Common myeloid progenitor, CD34-positive (primary cell): ENCODE measurements around the gene GRN.
"Not testable (repeated sequence)": the region's sequence is repeated elsewhere in the genome, so short reads cannot be mapped to it uniquely, and the experiment has no call there.

ENCODE experiments used
- CTCF ChIA-PET: fragments of 350-600 bp; sonication (Branson Sonifier 250); formaldehyde crosslinking; loops from one replicate; lab custom pipeline; 2021; ENCODE audit warnings: antibody characterized with exemption; lab: Charles Lee
- POLR2A ChIA-PET: fragments of 350-600 bp; sonication (Branson Sonifier 250); formaldehyde crosslinking; loops from one replicate; lab custom pipeline; 2021; ENCODE audit warnings: antibody characterized with exemption; lab: Charles Lee
- DNase-seq, 3 donors: peaks; one replicate each; pipeline versions ENCODE4 v3.0.0 to v3.0.0-alpha.2; 2013
- H3K27ac ChIP-seq, 2 experiments: 1 replicate in 1 of 2; 2 replicates in 1 of 2; pipeline ENCODE4 v1.7.0; 2013; ENCODE audit warnings: inconsistent platforms in 2 of 2, low read length in 2 of 2, mild to moderate bottlenecking in 2 of 2, low read depth in 1 of 2, moderate library complexity in 1 of 2; ENCODE audit not compliant: severe bottlenecking in 2 of 2, insufficient read depth in 1 of 2, poor library complexity in 1 of 2
- H3K27me3 ChIP-seq, 5 experiments: replicated peaks in 2 of 5; 1 replicate in 3 of 5; 2 replicates in 2 of 5; pipeline versions ENCODE4 v1.6.1 to v1.7.0; 2013; ENCODE audit warnings: low read length in 4 of 5, mild to moderate bottlenecking in 2 of 5, moderate library complexity in 2 of 5, inconsistent platforms in 1 of 5; ENCODE audit not compliant: insufficient read depth in 5 of 5, control insufficient read depth in 4 of 5
- H3K36me3 ChIP-seq, 4 experiments: 1 replicate in 2 of 4; 2 replicates in 2 of 4; pipeline versions ENCODE4 v1.6.1 to v1.7.0; 2013; ENCODE audit warnings: low read length in 3 of 4, control low read depth in 1 of 4, mild to moderate bottlenecking in 1 of 4; ENCODE audit not compliant: control insufficient read depth in 4 of 4, insufficient read depth in 4 of 4
- H3K4me1 ChIP-seq, 4 experiments: 1 replicate in 3 of 4; 2 replicates in 1 of 4; pipeline versions ENCODE4 v1.6.1 to v1.7.1; 2013; ENCODE audit warnings: low read length in 3 of 4, mild to moderate bottlenecking in 3 of 4, control low read depth in 1 of 4, inconsistent platforms in 1 of 4, moderate library complexity in 1 of 4; ENCODE audit not compliant: control insufficient read depth in 4 of 4, insufficient read depth in 4 of 4; ENCODE audit errors: control extremely low read depth in 1 of 4
- H3K4me3 ChIP-seq, 7 experiments: 1 replicate in 4 of 7; 2 replicates in 3 of 7; pipeline versions ENCODE4 v1.5.1 to v1.7.0; 2013; ENCODE audit warnings: mild to moderate bottlenecking in 7 of 7, low read length in 6 of 7, moderate library complexity in 6 of 7, inconsistent platforms in 2 of 7, low read depth in 2 of 7, control low read depth in 1 of 7; ENCODE audit not compliant: insufficient read depth in 4 of 7, control insufficient read depth in 1 of 7; ENCODE audit errors: extremely low read depth in 1 of 7
- H3K9me3 ChIP-seq, 5 experiments: 1 replicate in 4 of 5; 2 replicates in 1 of 5; pipeline versions ENCODE4 v1.6.1 to v1.7.1; 2013; ENCODE audit warnings: low read length in 4 of 5, mild to moderate bottlenecking in 2 of 5, inconsistent platforms in 1 of 5, low read depth in 1 of 5, moderate library complexity in 1 of 5; ENCODE audit not compliant: control insufficient read depth in 4 of 5, insufficient read depth in 2 of 5; ENCODE audit errors: control extremely low read depth in 1 of 5
- WGBS: methylation state at CpG from one replicate; pipeline ENCODE4 v1.1.5; 2013; ENCODE audit not compliant: insufficient coverage; 5-methylcytosine and 5-hydroxymethylcytosine counted together

GRN gene

DNA sequence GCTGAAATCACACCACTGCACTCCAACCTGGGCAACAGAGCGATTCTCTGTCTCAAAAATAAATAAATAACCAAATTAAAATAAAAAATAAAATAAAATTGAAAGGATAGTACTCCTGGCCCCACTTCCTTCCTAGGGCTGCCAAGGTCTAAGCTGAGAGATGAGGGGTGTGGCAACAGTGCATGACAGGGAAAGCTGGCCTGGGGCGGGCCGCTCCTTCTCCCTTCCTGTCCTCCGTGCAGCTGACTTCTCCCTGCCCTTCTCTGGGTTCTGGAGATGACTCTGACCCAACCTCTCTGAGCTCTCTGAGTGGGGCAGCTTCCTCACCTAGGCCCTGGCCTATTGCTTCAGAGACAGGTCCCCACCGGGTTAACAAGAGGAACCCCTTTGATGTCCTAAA is 11.7 kb upstream of the GRN start:
- 70% methylated on average over 4 of the region's 5 CpGs for WGBS
- no peaks in the 10 kb centered on the region for H3K27me3 ChIP-seq
- ChIA-PET CTCF (interaction anchor here (0.6 to 4.9 kb wide), 10 partner anchors 8 to 292 kb away, joined by 3 to 67 read pairs (median 6); partner anchors contain the start of genes GRN and UBTF), POLR2A (interaction anchor here (1.4 kb wide), 1 partner anchor 12 kb away, joined by 3 read pairs; the partner anchor contains the start of gene GRN)
- peaks cover 3 to 10% (median 4%) of the 10 kb centered on the region in 4 experiments for H3K4me1 ChIP-seq
- H3K4me3 ChIP-seq = no peak overlapping the region
- DNase-seq = no peak
- no peak overlapping the region for H3K27ac ChIP-seq
- H3K9me3 ChIP-seq = no peaks in the 10 kb centered on the region
- no peaks in the 10 kb centered on the region for H3K36me3 ChIP-seq

DNA sequence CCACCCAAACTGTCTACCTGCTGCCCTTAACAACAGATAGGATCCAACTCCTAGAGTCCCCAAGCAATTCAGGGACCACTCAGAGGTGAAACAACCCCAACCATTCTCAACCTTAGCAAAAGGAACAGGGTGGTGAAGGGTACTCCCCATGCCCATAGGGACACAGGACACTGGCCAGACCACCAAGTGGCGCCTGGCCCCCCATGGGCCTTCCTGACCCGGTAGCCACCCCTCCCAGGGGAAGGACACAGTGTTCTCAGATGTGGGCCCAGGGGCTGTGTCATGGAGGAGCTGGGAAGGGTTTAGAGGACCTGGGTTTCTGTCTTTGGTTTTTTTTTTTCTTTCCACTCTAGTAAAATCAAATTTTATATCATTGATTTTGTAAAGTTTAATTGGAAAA is 10.8 kb upstream of the GRN start:
- Histone ChIP-seq H3K9me3 (no peaks in the 10 kb centered on the region), H3K27ac (no peak overlapping the region), H3K4me1 (peaks cover 3 to 10% (median 4%) of the 10 kb centered on the region in 4 experiments), H3K36me3 (no peaks in the 10 kb centered on the region), H3K27me3 (no peaks in the 10 kb centered on the region), H3K4me3 (no peak overlapping the region)
- CTCF ChIA-PET = interaction anchor here (1.3 to 4.9 kb wide), 8 partner anchors 10 to 123 kb away, joined by 3 to 67 read pairs (median 10); partner anchors contain the start of genes GRN and UBTF
- no peak for DNase-seq
- POLR2A ChIA-PET = interaction anchor here (1.3 kb wide), 1 partner anchor 11 kb away, joined by 3 read pairs; the partner anchor contains the start of gene GRN
- WGBS = no CpG with 5 or more reads among the region's 2 CpGs

DNA sequence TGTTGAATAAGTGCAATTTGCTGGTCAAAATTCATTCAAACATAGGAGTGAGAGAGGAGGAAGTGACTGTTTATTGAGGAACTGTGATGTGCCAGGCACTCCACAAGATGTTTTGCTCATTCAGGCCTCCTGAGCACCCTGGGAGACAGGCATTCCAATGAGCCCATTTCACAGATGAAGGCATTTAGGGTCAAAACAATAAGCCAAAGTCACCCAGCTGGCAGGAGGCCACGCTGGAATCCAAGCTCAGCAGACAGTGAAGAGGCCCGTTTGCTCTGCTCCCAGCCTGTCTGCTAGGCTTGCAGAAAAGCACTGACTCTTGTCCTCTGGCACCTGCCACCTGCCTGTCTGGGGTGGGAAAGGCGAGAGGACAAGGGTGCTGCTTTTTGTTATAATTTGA is 10.4 kb upstream of the GRN start:
- DNase-seq = no peak
- no peak overlapping the region for H3K27ac ChIP-seq
- ChIA-PET POLR2A (interaction anchor here (1.3 kb wide), 1 partner anchor 10 kb away, joined by 3 read pairs; the partner anchor contains the start of gene GRN), CTCF (interaction anchor here (1.3 to 2.7 kb wide), 4 partner anchors 11 to 113 kb away, joined by 3 to 13 read pairs (median 4); partner anchors contain the start of gene GRN)
- WGBS = 90% methylated on average over 3 of the region's 3 CpGs
- no peaks in the 10 kb centered on the region for H3K27me3 ChIP-seq
- no peaks in the 10 kb centered on the region for H3K9me3 ChIP-seq
- no peaks in the 10 kb centered on the region for H3K36me3 ChIP-seq
- peaks cover 3 to 10% (median 4%) of the 10 kb centered on the region in 4 experiments for H3K4me1 ChIP-seq
- no peak overlapping the region for H3K4me3 ChIP-seq

DNA sequence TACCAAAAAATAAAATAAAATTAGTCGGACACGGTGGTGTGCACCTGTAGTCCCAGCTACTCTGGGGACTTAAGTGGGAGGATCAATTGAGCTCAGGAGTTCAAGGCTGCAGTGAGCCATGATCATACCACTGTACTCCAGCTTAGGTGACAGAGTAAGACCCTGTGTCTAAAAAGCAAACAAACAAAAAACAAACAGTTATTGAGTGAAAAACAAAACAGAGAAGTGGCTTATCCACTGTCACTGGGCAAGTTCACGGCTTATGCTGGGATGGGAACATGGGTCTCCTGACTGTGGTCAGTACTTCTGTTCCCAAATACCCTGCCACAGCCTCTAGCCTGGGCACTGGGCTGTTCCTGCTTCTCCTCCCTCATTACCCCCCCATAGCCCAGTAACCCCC is 9.5 kb upstream of the GRN start:
- CTCF ChIA-PET = interaction anchor here (0.6 to 2.7 kb wide), 7 partner anchors 9 to 126 kb away, joined by 3 to 13 read pairs (median 5); partner anchors contain the start of gene GRN

DNA sequence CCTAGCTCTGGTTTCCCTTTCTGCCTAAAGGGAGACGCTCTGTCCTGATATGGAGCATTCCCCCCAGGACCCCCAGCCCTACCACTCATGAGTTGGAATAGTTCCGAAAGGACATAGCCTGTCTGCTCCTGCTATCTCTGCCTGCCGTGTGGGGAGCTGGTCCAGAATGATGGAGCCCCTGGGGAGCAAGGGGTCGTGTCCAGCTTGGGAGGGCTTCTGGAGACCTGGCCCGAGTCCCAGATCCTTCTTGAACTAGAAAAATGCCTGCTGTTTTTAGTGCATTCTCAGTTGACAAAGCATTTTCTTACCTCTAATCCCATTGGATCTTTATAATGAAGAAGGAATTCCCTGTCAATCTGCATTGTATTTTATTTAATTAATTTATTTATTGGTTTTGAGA is 9.1 kb upstream of the GRN start:
- Histone ChIP-seq H3K4me1 (peaks cover 3 to 8% (median 4%) of the 10 kb centered on the region in 4 experiments), H3K36me3 (no peaks in the 10 kb centered on the region), H3K9me3 (no peaks in the 10 kb centered on the region), H3K27me3 (no peaks in the 10 kb centered on the region), H3K27ac (no peak overlapping the region), H3K4me3 (no peak overlapping the region)
- 82% methylated on average over 4 of the region's 5 CpGs for WGBS
- CTCF ChIA-PET = interaction anchor here (0.6 to 2.7 kb wide), 7 partner anchors 9 to 126 kb away, joined by 3 to 13 read pairs (median 5); partner anchors contain the start of gene GRN
- POLR2A ChIA-PET = no interaction called here
- no peak for DNase-seq

More for the DNA sequence above, 9.5 kb upstream of the GRN start:
- Histone ChIP-seq H3K4me1 (peaks cover 3 to 10% (median 4%) of the 10 kb centered on the region in 4 experiments), H3K36me3 (no peaks in the 10 kb centered on the region), H3K4me3 (no peak overlapping the region), H3K27me3 (no peaks in the 10 kb centered on the region), H3K27ac (no peak overlapping the region), H3K9me3 (no peaks in the 10 kb centered on the region)
- POLR2A ChIA-PET = no interaction called here
- DNase-seq = no peak
- 93% methylated on average over 3 of the region's 3 CpGs for WGBS

DNA sequence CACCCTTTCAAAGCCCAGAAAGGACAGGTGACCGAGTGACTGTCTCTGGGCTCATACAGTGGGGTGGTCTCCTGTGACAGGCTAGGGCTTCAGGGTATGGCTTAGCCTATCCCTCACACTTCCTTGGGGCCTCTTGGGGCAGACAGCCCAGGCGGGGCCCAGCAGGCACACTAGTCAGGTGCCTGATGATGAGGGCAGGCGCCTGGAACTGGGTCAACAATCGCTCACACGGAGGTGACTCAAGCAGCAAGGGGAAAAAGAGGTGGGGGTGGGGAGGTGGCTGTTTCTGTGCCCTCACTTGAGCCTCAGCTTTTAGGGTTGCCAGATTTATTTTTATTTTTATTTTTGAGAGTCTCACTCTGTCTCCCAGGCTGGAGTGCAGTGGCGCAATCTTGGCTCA is 6.4 kb upstream of the GRN start:
- peaks cover 0 to 5% (median 0%) of the 10 kb centered on the region in 4 experiments for H3K4me1 ChIP-seq

DNA sequence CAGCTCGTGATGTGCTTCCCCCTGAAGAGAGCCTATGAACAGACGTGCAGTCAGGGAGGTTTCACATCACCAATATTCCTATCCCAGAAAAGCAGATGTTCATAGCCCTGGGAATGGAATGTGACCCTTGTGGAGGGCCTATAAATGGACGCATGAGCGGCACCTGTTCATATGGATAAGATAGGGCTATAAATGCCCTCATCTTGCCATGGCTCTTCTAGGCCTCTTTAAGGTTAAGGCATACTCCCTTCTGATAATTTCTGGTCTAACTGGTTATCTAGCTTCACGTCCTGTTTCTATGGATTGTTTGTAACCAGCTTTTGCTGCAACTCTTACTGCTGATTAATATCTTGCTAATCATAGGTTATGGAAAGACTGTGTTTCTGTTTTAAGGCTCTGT is 4.5 kb upstream of the GRN start:
- H3K27ac ChIP-seq, H3K27me3 ChIP-seq, H3K9me3 ChIP-seq, DNase-seq, POLR2A ChIA-PET, H3K4me1 ChIP-seq, H3K36me3 ChIP-seq, H3K4me3 ChIP-seq: not testable (repeated sequence)
- WGBS = 100% methylated on average over 2 of the region's 5 CpGs
- CTCF ChIA-PET = interaction anchor here (0.9 to 2.2 kb wide), 6 partner anchors 9 to 133 kb away, joined by 3 to 18 read pairs (median 4); no protein-coding TSS in a partner anchor

More for the DNA sequence above, 6.4 kb upstream of the GRN start:
- peaks cover 0 to 3% (median 0%) of the 10 kb centered on the region in 5 experiments for H3K27me3 ChIP-seq
- H3K36me3 ChIP-seq = no peaks in the 10 kb centered on the region
- no peak overlapping the region for H3K4me3 ChIP-seq
- DNase-seq = no peak
- H3K9me3 ChIP-seq = no peaks in the 10 kb centered on the region
- POLR2A ChIA-PET = interaction anchor here (0.6 kb wide), 1 partner anchor 336 kb away, joined by 3 read pairs; no protein-coding TSS in a partner anchor
- no peak overlapping the region for H3K27ac ChIP-seq
- CTCF ChIA-PET = interaction anchor here (1.4 to 1.6 kb wide), 3 partner anchors 16 to 134 kb away, joined by 3 to 4 read pairs (median 4); no protein-coding TSS in a partner anchor
- WGBS = 70% methylated on average over 4 of the region's 6 CpGs
